M059J (cell line): ENCODE results near the gene MAP3K2. TPM values are rescaled to one million over a fixed set of nuclear protein-coding genes. Genes with fewer than 3 reads are reported as not detected.
"Not testable (repeated sequence)": the region's sequence is repeated elsewhere in the genome, so short reads cannot be mapped to it uniquely, and the experiment has no call there.

Experiments used
- DNase-seq: peaks from one replicate; pipeline ENCODE4 v3.0.0-alpha.2; 2012; ENCODE audit warnings: low read depth
- total RNA-seq: library from RNA; depleted of rRNA; stranded (reverse); fragments of >200 nt; shearing (Covaris generic); gene quantifications from 2 replicates; pipeline ENCODE4 v1.2.3, GENCODE V29; 2014

MAP3K2 gene
- total RNA-seq, 1 experiment from 2014 or later, result 28.8 TPM

DNA sequence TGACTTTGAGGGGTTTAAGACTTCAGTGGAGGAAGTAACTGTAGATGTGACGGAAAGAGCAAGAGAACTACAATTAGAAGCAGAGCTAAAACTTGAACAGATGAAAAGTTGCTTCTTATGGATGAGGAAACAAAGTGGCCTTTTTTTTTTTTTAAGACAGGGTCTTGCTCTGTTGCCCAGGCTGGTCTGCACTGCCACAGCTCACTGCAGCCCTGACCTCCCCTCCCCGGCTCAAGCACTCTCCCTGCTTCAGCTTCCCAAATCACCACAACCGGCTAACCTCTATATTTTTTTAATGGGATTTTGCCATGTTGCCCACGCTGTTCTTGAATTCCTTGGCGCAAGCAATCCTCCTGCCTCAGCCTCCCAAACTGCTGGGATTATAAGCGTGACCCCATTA is 3.2 kb downstream of the MAP3K2 start:
- DNase-seq, result no peak

GRCh38 chr2:127382831-127383230 is 4.9 kb downstream of the MAP3K2 start:
- no peak for DNase-seq

- DNase-seq, result peak; percentile 35
Observed at GRCh38 chr2:127381762-127382161, 6.0 kb downstream of the MAP3K2 start.

DNA sequence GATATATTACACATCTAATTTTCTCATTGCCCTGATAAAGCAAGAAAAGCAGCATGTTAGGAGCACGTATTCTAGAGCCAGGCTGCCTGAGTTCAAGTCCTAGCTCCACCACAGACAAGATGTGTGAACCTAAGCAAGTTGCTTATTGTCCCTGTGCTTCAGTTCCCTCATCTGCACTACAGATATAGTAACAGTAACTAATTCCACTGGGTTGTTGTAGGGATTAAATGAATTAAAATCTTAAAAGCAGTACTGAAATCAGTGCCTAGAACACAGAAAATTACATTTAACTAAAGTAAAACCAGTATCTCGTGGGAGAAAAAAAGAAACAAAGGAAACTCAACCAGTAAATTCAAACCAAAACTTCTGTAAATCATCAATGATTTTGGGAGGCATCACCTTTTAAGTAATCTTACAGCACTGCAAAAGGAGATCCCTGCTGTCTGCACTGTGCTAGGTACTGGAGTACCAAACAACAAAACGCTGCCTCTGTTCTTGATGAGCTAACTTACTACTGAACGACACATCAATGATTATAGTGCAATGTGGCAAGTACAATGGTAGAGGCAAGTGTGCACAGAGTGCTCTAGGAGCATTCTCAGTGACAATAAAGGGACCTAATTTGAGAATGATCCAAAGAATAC is 7.9 kb downstream of the MAP3K2 start:
- no peak for DNase-seq

DNA sequence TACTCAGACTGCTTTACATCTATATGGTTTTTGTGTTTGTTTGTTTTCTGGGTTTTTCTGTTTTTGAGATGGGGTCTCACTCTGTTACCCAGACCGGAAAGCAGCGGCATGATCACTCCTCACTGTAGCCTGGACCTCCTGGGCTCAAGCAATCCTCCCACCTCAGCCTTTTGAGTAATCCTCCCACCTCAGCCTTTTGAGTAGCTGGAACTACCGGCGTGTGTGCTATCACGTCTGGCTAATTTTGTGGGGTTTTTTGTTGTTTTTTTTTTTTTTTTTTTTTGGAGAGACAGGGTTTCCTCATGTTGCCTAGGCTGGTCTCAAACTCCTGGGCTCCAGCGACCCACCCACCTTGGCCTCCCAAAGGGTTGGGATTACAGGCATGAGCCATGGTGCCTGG is 9.1 kb downstream of the MAP3K2 start:
- DNase-seq, result no peak

- no peak for DNase-seq
Observed at GRCh38 chr2:127377262-127377661, 10.5 kb downstream of the MAP3K2 start.

GRCh38 chr2:127376257-127376656 is 11.5 kb downstream of the MAP3K2 start:
- no peak for DNase-seq

GRCh38 chr2:127373362-127374083 is 14.3 kb downstream of the MAP3K2 start:
- DNase-seq, result no peak

GRCh38 chr2:127371037-127371436 is 16.7 kb downstream of the MAP3K2 start:
- DNase-seq, result no peak

DNA sequence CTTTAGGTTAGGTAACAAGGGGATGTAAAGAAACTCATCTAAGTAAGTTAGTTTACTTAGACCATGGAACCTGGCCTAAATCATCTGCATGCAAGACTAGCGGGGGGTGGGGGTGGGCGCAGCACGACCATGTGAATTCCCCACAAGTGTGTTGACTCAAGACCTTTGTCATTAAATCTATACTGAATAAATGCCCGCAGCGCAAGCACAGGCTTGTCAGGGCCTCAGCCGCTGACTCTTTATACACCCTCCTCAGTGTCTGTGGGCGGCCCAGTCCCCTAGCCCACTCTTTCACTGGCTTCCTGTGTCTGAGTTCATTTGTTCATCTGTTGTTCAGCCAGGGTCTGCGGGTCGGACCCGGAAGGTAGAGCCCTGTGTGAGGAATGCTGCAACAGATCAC is 17.8 kb downstream of the MAP3K2 start:
- DNase-seq, result no peak

DNA sequence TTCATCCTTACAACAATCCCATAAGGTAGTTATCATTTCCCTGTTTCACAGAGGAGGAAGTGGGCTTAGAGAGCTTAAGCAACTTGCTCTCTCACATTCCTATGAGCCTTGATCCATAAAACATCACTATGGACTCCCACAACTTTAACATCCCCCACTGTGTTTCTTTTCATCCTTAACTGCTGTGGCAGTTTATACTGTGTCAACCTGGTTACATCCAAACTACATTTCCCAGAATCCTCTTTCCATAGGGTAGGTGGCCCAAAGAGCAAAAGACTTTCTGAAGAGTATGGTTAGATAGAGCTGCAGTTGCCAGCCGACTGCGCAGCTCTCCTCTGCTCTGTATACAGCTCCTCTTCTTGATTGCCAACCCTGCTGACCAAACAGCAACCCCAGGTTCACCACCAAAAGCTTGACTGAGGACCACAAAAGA is 22.5 kb downstream of the MAP3K2 start:
- no peak for DNase-seq

DNA sequence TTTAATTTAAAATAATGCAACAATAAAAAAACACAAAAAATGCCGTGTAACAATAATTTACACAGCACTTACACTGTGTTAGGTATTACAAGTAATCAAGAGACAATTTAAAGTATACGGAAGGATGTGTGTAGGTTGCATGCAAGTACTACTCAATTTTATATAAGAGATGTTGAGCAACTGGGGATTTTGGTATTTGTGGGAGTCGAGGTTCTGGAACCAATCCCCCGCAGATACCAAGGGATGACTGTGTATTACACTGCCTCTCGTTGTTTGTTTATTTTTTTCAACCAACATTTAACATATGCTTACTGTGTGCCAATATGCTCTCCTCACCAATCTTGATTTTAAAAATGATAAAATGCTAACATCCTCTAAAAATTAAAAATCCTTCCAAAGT is 24.8 kb downstream of the MAP3K2 start:
- no peak for DNase-seq

- DNase-seq, result no peak
Observed at GRCh38 chr2:127361929-127362885, 25.6 kb downstream of the MAP3K2 start.

GRCh38 chr2:127360242-127360641 is 27.5 kb downstream of the MAP3K2 start:
- no peak for DNase-seq

- DNase-seq, result no peak
Observed at GRCh38 chr2:127359520-127359919, 28.3 kb downstream of the MAP3K2 start.

- DNase-seq, result no peak
Observed at GRCh38 chr2:127358971-127359370, 28.8 kb downstream of the MAP3K2 start.

DNA sequence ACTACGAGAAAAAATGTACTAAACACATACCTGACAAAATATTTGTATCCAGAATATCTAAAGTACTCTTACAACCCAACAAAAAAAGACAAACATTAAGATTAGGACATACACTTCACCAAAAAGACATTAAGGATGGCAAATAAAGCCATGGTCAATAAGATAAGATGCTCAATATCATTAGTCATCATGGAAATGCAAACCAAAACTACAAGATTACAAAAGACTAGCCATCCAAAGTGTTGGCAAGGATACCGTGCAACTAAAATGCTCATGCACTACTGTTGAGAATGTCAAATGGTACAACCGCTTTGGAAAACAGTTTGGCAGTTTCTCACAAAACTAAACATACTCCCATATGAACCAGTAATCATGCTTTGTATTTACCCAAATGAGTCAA is 29.7 kb downstream of the MAP3K2 start:
- peak; percentile 16 for DNase-seq

DNA sequence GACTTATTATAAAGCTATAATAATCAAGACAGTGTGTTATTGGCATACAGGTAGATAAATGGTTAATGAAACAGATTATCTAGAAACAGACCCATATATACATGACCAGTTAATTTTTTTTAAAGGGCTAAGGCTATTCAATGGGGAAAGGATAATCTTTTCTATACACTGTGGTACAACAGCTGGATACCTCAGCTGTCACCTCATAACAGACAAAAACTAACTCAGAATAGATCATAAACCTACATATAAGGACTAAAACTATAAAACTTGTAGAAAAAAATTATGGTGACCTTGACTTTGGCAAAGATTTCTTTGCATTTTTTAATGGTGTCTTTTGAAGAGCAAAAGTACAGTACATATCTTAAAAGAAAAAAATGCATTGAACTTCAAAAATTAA is 30.2 kb downstream of the MAP3K2 start:
- DNase-seq, result no peak

- DNase-seq, result no peak
Observed at GRCh38 chr2:127356531-127356930, 31.2 kb downstream of the MAP3K2 start.

- peak; percentile 18 for DNase-seq
Observed at GRCh38 chr2:127355407-127356008, 32.3 kb downstream of the MAP3K2 start.

DNA sequence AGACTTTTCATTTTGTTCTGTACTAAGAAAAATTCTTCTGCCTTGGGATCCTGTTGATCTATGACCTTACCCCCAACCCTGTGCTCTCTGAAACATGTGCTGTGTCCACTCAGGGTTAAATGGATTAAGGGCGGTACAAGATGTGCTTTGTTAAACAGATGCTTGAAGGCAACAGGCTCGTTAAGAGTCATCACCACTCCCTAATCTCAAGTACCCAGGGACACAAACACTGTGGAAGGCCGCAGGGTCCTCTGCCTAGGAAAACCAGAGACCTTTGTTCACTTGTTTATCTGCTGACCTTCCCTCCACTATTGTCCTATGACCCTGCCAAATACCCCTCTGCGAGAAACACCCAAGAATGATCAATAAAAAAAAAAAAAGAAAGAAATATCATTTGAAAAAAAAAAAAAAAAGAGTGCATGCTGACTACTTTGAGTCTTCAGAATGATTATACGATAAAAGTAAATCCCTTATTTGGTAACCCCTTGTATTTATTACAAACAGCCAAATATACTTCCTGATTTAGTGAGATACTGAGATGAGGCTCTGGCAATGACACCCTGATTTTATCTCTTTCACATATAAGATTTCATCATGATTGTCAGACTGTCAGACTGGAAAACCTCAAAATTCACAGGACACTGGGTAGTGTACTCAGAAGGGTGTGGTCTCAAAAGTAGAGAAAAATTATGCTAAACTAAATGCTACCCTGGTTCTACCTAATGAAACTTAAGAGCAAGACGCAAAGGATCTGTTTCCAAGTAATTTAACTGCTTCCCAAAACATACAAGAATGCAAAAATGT is 33.7 kb downstream of the MAP3K2 start:
- not testable (repeated sequence) for DNase-seq
